Ovary (tissue), 9 donors: ENCODE data around the gene ZNF408. TPM values are rescaled to one million over a fixed set of nuclear protein-coding genes. Genes with fewer than 3 reads are reported as not detected.

Source experiments
- DNase-seq, 5 donors: peaks; one replicate each; pipeline ENCODE4 v3.0.0-alpha.2; 2019 to 2020
- H3K27ac ChIP-seq, 2 donors: fragments of 200-600 bp; one replicate each; pipeline versions ENCODE4 v1.5.1 to v1.8.0; 2019 to 2022
- H3K27me3 ChIP-seq: fragments of 200-600 bp; one replicate; pipeline ENCODE4 v1.8.0; 2022
- H3K36me3 ChIP-seq: fragments of 200-600 bp; sonication (generic); one replicate; pipeline ENCODE4 v1.5.1; 2019
- H3K4me1 ChIP-seq: one replicate; pipeline ENCODE4 v1.8.1; 2013; ENCODE audit warnings: mild to moderate bottlenecking, moderate library complexity; ENCODE audit not compliant: insufficient read depth
- H3K4me3 ChIP-seq: fragments of 200-600 bp; sonication (generic); one replicate; pipeline ENCODE4 v1.5.1; 2017
- H3K9me3 ChIP-seq, 2 donors: fragments of 200-600 bp in 1 of 2; sonication (generic) in 1 of 2; one replicate each; pipeline versions ENCODE4 v1.5.1 to v1.8.1; 2013 to 2019; ENCODE audit warnings: mild to moderate bottlenecking in 1 of 2, moderate library complexity in 1 of 2
- CTCF ChIP-seq, 3 donors: fragments of 450-650 bp in 2 of 3; fragments of 200-600 bp in 1 of 3; IDR thresholded peaks; one replicate each; pipeline versions ENCODE4 v1.5.1 to v1.8.0; 2016 to 2022; ENCODE audit warnings: antibody characterized with exemption in 3 of 3, mild to moderate bottlenecking in 1 of 3
- EP300 ChIP-seq: sonication (generic); formaldehyde crosslinking; IDR thresholded peaks from one replicate; pipeline ENCODE4 v1.6.1; 2017; ENCODE audit warnings: antibody characterized with exemption
- POLR2A ChIP-seq: fragments of 450-650 bp; IDR thresholded peaks from one replicate; pipeline ENCODE4 v1.6.1; 2017; ENCODE audit warnings: antibody characterized with exemption, mild to moderate bottlenecking, moderate library complexity
- WGBS, 3 donors: extraction: QIAGEN DNeasy Blood & Tissue Kit in 1 of 3; methylation state at CpG; one replicate each; pipeline versions ENCODE4 v1.1.5 to v1.1.7; 2013 to 2017; 5-methylcytosine and 5-hydroxymethylcytosine counted together
- intact Hi-C, 4 donors: fragments of 100-400 bp; cut with DNase I; formaldehyde crosslinking; loops; one replicate each; pipeline versions ENCODE4 v1.11.0 to v1.15.1; 2022 to 2023
- polyA plus RNA-seq, 2 donors: library from polyadenylated mRNA; stranded (reverse); fragments of 200-250 nt in 1 of 2; fragments of 350-450 nt in 1 of 2; fragmentation: Illumina TruSeq in 1 of 2; extraction: RNeasy Lipid Tissue Mini Kit (QIAGEN cat#74804) in 1 of 2; gene quantifications; one replicate each; pipeline ENCODE4 v1.2.3, GENCODE V29; 2013 to 2014
- total RNA-seq, 7 donors: library from RNA; depleted of rRNA in 2 of 7; stranded (reverse); fragments of >200 nt in 2 of 7; fragmentation: NEBNext Ultra II Directional in 3 of 7; extraction: Animal tissue kit (Norgen Biotek cat#: 25700) in 3 of 7; gene quantifications; one replicate each; pipeline versions ENCODE4 v1.1.0 to v1.2.4, GENCODE V29; 2016 to 2023
- donor health status: DM: no; HTN: no; CAD: no; lungs with moderate emphysema.
- donor health status: DM: no; HTN: no; CAD: no.
- donor health status: Bipolar disorder and iron deficiency.
- donor health status: DM: yes; HTN: yes; CAD: no.
- donor health status: DM: no; HTN: no; CAD: no.
- donor health status: DM: yes; HTN: yes; CAD: no.

The ZNF408 gene
- total and polyA plus RNA-seq, 9 donors = 1.4 to 11.6 (median 7.8) TPM

GRCh38 chr11:46676436-46677158 lies 24.2 kb upstream of the ZNF408 start:
- Histone ChIP-seq H3K27me3 (no peaks in the 10 kb centered on the region), H3K9me3 (no peaks in the 10 kb centered on the region), H3K36me3 (no peaks in the 10 kb centered on the region), H3K4me1 (peaks cover 22% of the 10 kb centered on the region), H3K4me3 (no peak overlapping the region), H3K27ac (peak overlapping the region in 1 of 2 donors; percentile 71)
- TF ChIP-seq POLR2A = no peak
- DNase-seq = peak in 1 of 5 donors; percentile 31
- 82 to 87% (median 85%) methylated on average over 15 of the region's 15 CpGs for WGBS, 3 donors
- intact Hi-C loops = no loop called here

GRCh38 chr11:46677169-46677568 lies 23.7 kb upstream of the ZNF408 start:
- TF ChIP-seq EP300 = no peak
- TF ChIP-seq POLR2A = no peak
- TF ChIP-seq CTCF (IDR thresholded peaks at IDR 0.05) = no peak
- H3K27me3 ChIP-seq = no peaks in the 10 kb centered on the region
- no peak overlapping the region for H3K27ac ChIP-seq
- H3K9me3 ChIP-seq = no peaks in the 10 kb centered on the region
- peak in 1 of 5 donors; percentile 35 for DNase-seq
- peaks cover 22% of the 10 kb centered on the region for H3K4me1 ChIP-seq
- no peaks in the 10 kb centered on the region for H3K36me3 ChIP-seq
- no peak overlapping the region for H3K4me3 ChIP-seq
- 91 to 92% (median 92%) methylated on average over 8 of the region's 8 CpGs for WGBS, 3 donors
- intact Hi-C loops = no loop called here

GRCh38 chr11:46677991-46678740 lies 22.7 kb upstream of the ZNF408 start:
- Histone ChIP-seq H3K4me3 (no peak overlapping the region), H3K36me3 (no peaks in the 10 kb centered on the region), H3K4me1 (peaks cover 22% of the 10 kb centered on the region), H3K27me3 (no peaks in the 10 kb centered on the region), H3K27ac (no peak overlapping the region), H3K9me3 (no peaks in the 10 kb centered on the region)
- intact Hi-C loops = no loop called here
- TF ChIP-seq POLR2A (no peak), EP300 (no peak), CTCF (IDR thresholded peaks at IDR 0.05) (no peak)
- DNase-seq = peak in 1 of 5 donors; percentile 21
- 75 to 84% (median 78%) methylated on average over 9 to 10 of the region's 10 CpGs for WGBS, 3 donors

- Histone ChIP-seq H3K4me3 (no peak overlapping the region), H3K9me3 (no peaks in the 10 kb centered on the region), H3K36me3 (no peaks in the 10 kb centered on the region), H3K27me3 (no peaks in the 10 kb centered on the region), H3K27ac (no peak overlapping the region), H3K4me1 (peaks cover 22% of the 10 kb centered on the region)
- WGBS, 3 donors = 84 to 89% (median 86%) methylated on average over 9 of the region's 9 CpGs
- intact Hi-C loops = no loop called here
- TF ChIP-seq POLR2A = no peak
- TF ChIP-seq EP300 = no peak
- TF ChIP-seq CTCF (IDR thresholded peaks at IDR 0.05) = no peak
- DNase-seq = peak in 1 of 5 donors; percentile 25
Observed at GRCh38 chr11:46678741-46679130, 22.1 kb upstream of the ZNF408 start.
